Measurements from ENCODE around the gene SLC22A7.
"Not testable (repeated sequence)": the region's sequence is repeated elsewhere in the genome, so short reads cannot be mapped to it uniquely, and the experiment has no call there.

The SLC22A7 gene

GRCh38 chr6:43346243-43346642 is 48.2 kb downstream of the SLC22A7 start:
- not testable (repeated sequence) for DNase-seq

- no peak for DNase-seq
These were observed 49.0 kb downstream of the SLC22A7 start for GRCh38 chr6:43347021-43347420.

- no peak for DNase-seq
These were observed 49.4 kb downstream of the SLC22A7 start for GRCh38 chr6:43347444-43347843.

- DNase-seq: not testable (repeated sequence)
These were observed 53.9 kb downstream of the SLC22A7 start for GRCh38 chr6:43351951-43352350.

Data from fibroblast of skin of scalp (primary cell).